Lung (tissue), 16 donors: ENCODE measurements around the gene GSTA4. TPM values are rescaled to one million over a fixed set of nuclear protein-coding genes. Genes with fewer than 3 reads are reported as not detected.
"Not testable (repeated sequence)": the region's sequence is repeated elsewhere in the genome, so short reads cannot be mapped to it uniquely, and the experiment has no call there.

ENCODE experiments used
- ATAC-seq: fragments of 200-7000 bp; cut with Tn5 transposase; one replicate; pipeline ENCODE4 v1.9.1; 2020; ENCODE audit warnings: moderate number of reproducible peaks; ENCODE audit not compliant: insufficient read depth, low FRiP score
- DNase-seq, 3 donors: peaks; one replicate each; pipeline ENCODE4 v3.0.0-alpha.2; 2013 to 2017
- H3K27ac ChIP-seq, 2 donors: one replicate each; pipeline ENCODE4 v1.5.1; 2013; ENCODE audit warnings: mild to moderate bottlenecking in 2 of 2, moderate library complexity in 2 of 2, control low read depth in 1 of 2, inconsistent platforms in 1 of 2, low read depth in 1 of 2, low read length in 1 of 2
- H3K27me3 ChIP-seq, 3 donors: one replicate each; pipeline ENCODE4 v1.5.1; 2013; ENCODE audit warnings: low read length in 2 of 3; ENCODE audit not compliant: control insufficient read depth in 3 of 3, insufficient read depth in 3 of 3
- H3K36me3 ChIP-seq, 4 donors: one replicate each; pipeline ENCODE4 v1.5.1; 2013; ENCODE audit warnings: low read length in 4 of 4, mild to moderate bottlenecking in 1 of 4, moderate library complexity in 1 of 4; ENCODE audit not compliant: control insufficient read depth in 4 of 4, insufficient read depth in 4 of 4
- H3K4me1 ChIP-seq, 5 donors: one replicate each; pipeline ENCODE4 v1.5.1; 2013; ENCODE audit warnings: low read length in 5 of 5, mild to moderate bottlenecking in 2 of 5, moderate library complexity in 1 of 5; ENCODE audit not compliant: control insufficient read depth in 5 of 5, insufficient read depth in 5 of 5
- H3K4me3 ChIP-seq: one replicate; pipeline ENCODE4 v1.5.1; 2013; ENCODE audit warnings: mild to moderate bottlenecking, control low read depth, moderate library complexity
- H3K9ac ChIP-seq, 2 donors: one replicate each; pipeline ENCODE4 v1.5.1; 2013; ENCODE audit warnings: low read length in 2 of 2, control low read depth in 1 of 2; ENCODE audit not compliant: insufficient read depth in 1 of 2
- H3K9me3 ChIP-seq, 4 donors: one replicate each; pipeline ENCODE4 v1.5.1; 2013; ENCODE audit warnings: low read length in 3 of 4, mild to moderate bottlenecking in 1 of 4, moderate library complexity in 1 of 4; ENCODE audit not compliant: control insufficient read depth in 4 of 4, insufficient read depth in 3 of 4
- WGBS, 2 donors: extraction: QIAGEN DNeasy Blood & Tissue Kit; methylation state at CpG; one replicate each; pipeline ENCODE4 v1.1.7; 2013; 5-methylcytosine and 5-hydroxymethylcytosine counted together
- long read RNA-seq, 5 donors: transcript quantifications; one replicate each; lab custom pipeline, GENCODE V29; 2026
- polyA plus RNA-seq, 2 donors: library from polyadenylated mRNA; stranded (reverse); fragments of 200-250 nt; gene quantifications; one replicate each; pipeline ENCODE4 v1.2.1, GENCODE V29; 2013
- total RNA-seq, 2 donors: library from RNA; depleted of rRNA in 1 of 2; stranded (reverse); fragments of >200 nt in 1 of 2; gene quantifications; one replicate each; pipeline ENCODE4 v1.2.1, GENCODE V29; 2014 to 2021
- TF ChIP-seq, protein P1 (sequence below): IDR thresholded peaks from 2 replicates; pipeline ENCODE4 v1.5.1; 2012; ENCODE audit warnings: mild to moderate bottlenecking; ENCODE audit errors: control extremely low read depth, extremely low read depth
- donor health status: control.
- donor health status: control.
- donor health status: Bipolar disorder and iron deficiency.
- donor health status: healthy.
- donor health status: DM: yes; HTN: yes; CAD: no.

GSTA4 gene, protein sequence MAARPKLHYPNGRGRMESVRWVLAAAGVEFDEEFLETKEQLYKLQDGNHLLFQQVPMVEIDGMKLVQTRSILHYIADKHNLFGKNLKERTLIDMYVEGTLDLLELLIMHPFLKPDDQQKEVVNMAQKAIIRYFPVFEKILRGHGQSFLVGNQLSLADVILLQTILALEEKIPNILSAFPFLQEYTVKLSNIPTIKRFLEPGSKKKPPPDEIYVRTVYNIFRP
- total RNA-seq, result 100 to 1,000 TPM in 1 of 2 donors, 10 to 100 TPM in 1; 63.9 to 115 TPM
- 100 to 1,000 TPM in 1 of 2 donors, 10 to 100 TPM in 1; 46.0 to 115 TPM for polyA plus RNA-seq
- long read RNA-seq, donor 1, transcript GSTA4-203 (7 exons, 1,334 nt), result major isoform, 50 of 125 reads
- long read RNA-seq, donor 1, transcript GSTA4-206 (5 exons, 1,698 nt), result minor isoform, 5 of 125 reads
- long read RNA-seq, donor 1, partial matches to known transcripts, result 70 of 125 reads
- long read RNA-seq, donor 1, other reads (novel, unspliced or antisense), result 0 of 125 reads
- long read RNA-seq, donor 2, transcript GSTA4-203 (7 exons, 1,334 nt), result major isoform, 15 of 25 reads
- long read RNA-seq, donor 2, partial matches to known transcripts, result 10 of 25 reads
- long read RNA-seq, donor 2, other reads (novel, unspliced or antisense), result 0 of 25 reads
- long read RNA-seq, donor 3, transcript GSTA4-203 (7 exons, 1,334 nt), result major isoform, 17 of 45 reads
- long read RNA-seq, donor 3, partial matches to known transcripts, result 28 of 45 reads
- long read RNA-seq, donor 3, other reads (novel, unspliced or antisense), result 0 of 45 reads
- long read RNA-seq, donor 4, transcript GSTA4-203 (7 exons, 1,334 nt), result major isoform, 14 of 38 reads
- long read RNA-seq, donor 4, partial matches to known transcripts, result 24 of 38 reads
- long read RNA-seq, donor 4, other reads (novel, unspliced or antisense), result 0 of 38 reads
- long read RNA-seq, donor 5, transcript GSTA4-203 (7 exons, 1,334 nt), result major isoform, 41 of 94 reads
- long read RNA-seq, donor 5, partial matches to known transcripts, result 46 of 94 reads
- long read RNA-seq, donor 5, other reads (novel, unspliced or antisense), result 5 of 94 reads

DNA sequence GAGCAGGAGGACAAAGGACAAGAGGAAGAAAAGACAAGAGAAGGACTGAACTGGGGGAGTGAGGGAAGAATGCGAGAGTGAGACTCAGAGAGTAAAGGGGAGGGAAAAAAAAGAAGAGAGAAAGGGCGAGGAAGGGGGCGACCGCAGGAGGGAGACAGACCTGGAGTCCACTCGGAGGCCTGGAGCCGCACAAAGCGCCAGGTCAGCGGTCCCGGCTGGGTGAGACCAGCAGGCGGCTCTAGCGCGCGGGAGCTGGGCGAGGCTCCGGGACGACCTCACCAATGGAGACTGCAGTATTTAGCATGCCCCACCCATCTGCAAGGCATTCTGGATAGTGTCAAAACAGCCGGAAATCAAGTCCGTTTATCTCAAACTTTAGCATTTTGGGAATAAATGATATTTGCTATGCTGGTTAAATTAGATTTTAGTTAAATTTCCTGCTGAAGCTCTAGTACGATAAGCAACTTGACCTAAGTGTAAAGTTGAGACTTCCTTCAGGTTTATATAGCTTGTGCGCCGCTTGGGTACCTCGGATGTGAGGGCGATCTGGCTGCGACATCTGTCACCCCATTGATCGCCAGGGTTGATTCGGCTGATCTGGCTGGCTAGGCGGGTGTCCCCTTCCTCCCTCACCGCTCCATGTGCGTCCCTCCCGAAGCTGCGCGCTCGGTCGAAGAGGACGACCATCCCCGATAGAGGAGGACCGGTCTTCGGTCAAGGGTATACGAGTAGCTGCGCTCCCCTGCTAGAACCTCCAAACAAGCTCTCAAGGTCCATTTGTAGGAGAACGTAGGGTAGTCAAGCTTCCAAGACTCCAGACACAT, at the start of gene GSTA4:
TSS of gene GSTA4 (minus strand) at position 196 of the 824 bp plus-strand sequence. CDS start 1,041 bp downstream, outside the sequence.
- H3K9ac ChIP-seq, result peak within 1 kb of the TSS; percentile 95 to 97
- peak; percentile 99 for DNase-seq
- ATAC-seq, result peak; percentile 99
- peak within 1 kb of the TSS; percentile 87 to 93 for H3K27ac ChIP-seq
- TF ChIP-seq, protein P1, sequence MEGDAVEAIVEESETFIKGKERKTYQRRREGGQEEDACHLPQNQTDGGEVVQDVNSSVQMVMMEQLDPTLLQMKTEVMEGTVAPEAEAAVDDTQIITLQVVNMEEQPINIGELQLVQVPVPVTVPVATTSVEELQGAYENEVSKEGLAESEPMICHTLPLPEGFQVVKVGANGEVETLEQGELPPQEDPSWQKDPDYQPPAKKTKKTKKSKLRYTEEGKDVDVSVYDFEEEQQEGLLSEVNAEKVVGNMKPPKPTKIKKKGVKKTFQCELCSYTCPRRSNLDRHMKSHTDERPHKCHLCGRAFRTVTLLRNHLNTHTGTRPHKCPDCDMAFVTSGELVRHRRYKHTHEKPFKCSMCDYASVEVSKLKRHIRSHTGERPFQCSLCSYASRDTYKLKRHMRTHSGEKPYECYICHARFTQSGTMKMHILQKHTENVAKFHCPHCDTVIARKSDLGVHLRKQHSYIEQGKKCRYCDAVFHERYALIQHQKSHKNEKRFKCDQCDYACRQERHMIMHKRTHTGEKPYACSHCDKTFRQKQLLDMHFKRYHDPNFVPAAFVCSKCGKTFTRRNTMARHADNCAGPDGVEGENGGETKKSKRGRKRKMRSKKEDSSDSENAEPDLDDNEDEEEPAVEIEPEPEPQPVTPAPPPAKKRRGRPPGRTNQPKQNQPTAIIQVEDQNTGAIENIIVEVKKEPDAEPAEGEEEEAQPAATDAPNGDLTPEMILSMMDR, result peak; percentile 68
- 0 to 1% methylated on average over 30 to 32 of the region's 41 CpGs for WGBS, 2 donors
- H3K4me3 ChIP-seq, result peak within 1 kb of the TSS; percentile 63
- not testable (repeated sequence) for H3K9me3 ChIP-seq, H3K27me3 ChIP-seq
- peaks cover 0 to 14% (median under 1%) of the 10 kb centered on the region in 4 donors for H3K36me3 ChIP-seq
- H3K4me1 ChIP-seq, result peaks cover 0 to 21% (median 2%) of the 10 kb centered on the region in 5 donors

DNA sequence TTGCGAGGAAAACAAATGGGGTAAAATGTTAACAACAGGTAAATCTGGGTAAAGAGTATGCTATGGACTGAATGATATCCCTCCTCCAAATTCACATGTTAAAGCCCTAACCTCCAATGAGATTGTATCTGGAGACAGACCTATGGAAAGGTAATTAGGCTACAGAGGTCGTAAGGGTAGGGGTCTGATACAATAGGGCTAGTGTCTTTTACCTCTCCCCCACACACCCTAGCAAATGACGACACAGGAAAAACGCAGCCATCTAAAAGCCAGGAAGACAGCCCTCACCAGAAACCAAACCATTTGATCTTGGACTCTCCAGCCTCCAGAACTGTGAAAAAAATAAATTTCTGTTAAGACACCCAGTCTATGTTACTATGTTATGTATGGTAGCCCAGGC, 49.5 kb upstream of the GSTA4 start:
- H3K4me1 ChIP-seq, result peaks cover 0 to 39% (median under 1%) of the 10 kb centered on the region in 5 donors
- no peak overlapping the region for H3K9ac ChIP-seq
- H3K27me3 ChIP-seq, result no peaks in the 10 kb centered on the region
- no peak overlapping the region for H3K4me3 ChIP-seq
- peaks cover 6 to 17% (median 9%) of the 10 kb centered on the region in 4 donors for H3K36me3 ChIP-seq
- WGBS, 2 donors, result 68 to 70% methylated on average over 4 of the region's 4 CpGs
- ATAC-seq, result no peak
- DNase-seq, result no peak
- H3K9me3 ChIP-seq, result no peaks in the 10 kb centered on the region
- TF ChIP-seq, protein P1, result no peak
- H3K27ac ChIP-seq, result no peak overlapping the region

DNA sequence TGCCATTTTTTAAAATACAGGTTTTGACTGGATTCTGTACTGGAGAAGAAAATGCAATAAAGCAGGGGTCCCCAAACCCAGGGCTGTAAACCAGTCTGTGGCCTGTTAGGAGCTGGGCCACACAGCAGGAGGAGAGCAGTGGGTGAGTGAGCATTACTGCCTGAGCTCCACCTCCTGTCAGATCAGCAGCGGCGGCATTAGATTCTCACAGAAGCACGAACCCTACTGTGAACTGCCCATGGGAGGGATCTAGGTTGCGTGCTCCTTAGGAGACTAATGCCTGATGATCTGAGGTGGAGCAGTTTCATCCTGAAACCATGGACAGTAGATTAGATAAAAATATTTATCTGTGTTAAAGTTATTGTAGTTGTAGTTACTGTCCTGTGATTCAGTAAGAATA, 49.0 kb upstream of the GSTA4 start:
- peaks cover 0 to 39% (median 0%) of the 10 kb centered on the region in 5 donors for H3K4me1 ChIP-seq
- TF ChIP-seq, protein P1, result no peak
- H3K27ac ChIP-seq, result peak overlapping the region in 1 of 2 donors; percentile 24
- H3K9ac ChIP-seq, result no peak overlapping the region
- no peaks in the 10 kb centered on the region for H3K9me3 ChIP-seq
- DNase-seq (no peak), ATAC-seq (no peak)
- WGBS, 2 donors, result 72 to 77% methylated on average over 4 of the region's 4 CpGs
- no peak overlapping the region for H3K4me3 ChIP-seq
- peaks cover 6 to 18% (median 13%) of the 10 kb centered on the region in 4 donors for H3K36me3 ChIP-seq
- no peaks in the 10 kb centered on the region for H3K27me3 ChIP-seq
